Inflammatory macrophage treated with lipopolysaccharide for 4 hours (primary cell): ENCODE results near the gene AHCYL1.

ENCODE experiments used
- DNase-seq: peaks from one replicate; pipeline ENCODE4 v3.0.0-alpha.2; 2020

Gene AHCYL1

GRCh38 chr1:109977225-109977624, 7.3 kb upstream of the AHCYL1 start:
- DNase-seq = no peak

GRCh38 chr1:109977657-109978378, 6.7 kb upstream of the AHCYL1 start:
- DNase-seq = no peak

GRCh38 chr1:109978761-109979488, 5.6 kb upstream of the AHCYL1 start:
- no peak for DNase-seq

- DNase-seq = peak; percentile 71
Observed at GRCh38 chr1:109979489-109980091, 5.0 kb upstream of the AHCYL1 start.

- DNase-seq = no peak
Observed at GRCh38 chr1:109980324-109981003, 4.1 kb upstream of the AHCYL1 start.

GRCh38 chr1:109981004-109981335, 3.6 kb upstream of the AHCYL1 start:
- peak; percentile 13 for DNase-seq

- no peak for DNase-seq
Observed at GRCh38 chr1:109983380-109984189, 980 bp upstream of the AHCYL1 start.

- peak; percentile 50 for DNase-seq
Observed at GRCh38 chr1:109984190-109984455, 442 bp upstream of the AHCYL1 start.

GRCh38 chr1:109985247-109986053, 885 bp downstream of the AHCYL1 start:
- DNase-seq = peak; percentile 20

- DNase-seq = no peak
Observed at GRCh38 chr1:109986054-109986444, 1.5 kb downstream of the AHCYL1 start.

GRCh38 chr1:109988349-109988914, 3.9 kb downstream of the AHCYL1 start:
- no peak for DNase-seq

- peak; percentile 86 for DNase-seq
Observed at GRCh38 chr1:109989506-109990301, 5.1 kb downstream of the AHCYL1 start.

GRCh38 chr1:109990302-109990653, 5.7 kb downstream of the AHCYL1 start:
- peak; percentile 35 for DNase-seq

GRCh38 chr1:109991400-109991925, 6.9 kb downstream of the AHCYL1 start:
- DNase-seq = no peak

GRCh38 chr1:109993885-109994284, 9.3 kb downstream of the AHCYL1 start:
- DNase-seq = no peak

GRCh38 chr1:109994654-109995053, 10.1 kb downstream of the AHCYL1 start:
- DNase-seq = no peak

GRCh38 chr1:109995536-109995935, 11.0 kb downstream of the AHCYL1 start:
- no peak for DNase-seq

- peak; percentile 65 for DNase-seq
Observed at GRCh38 chr1:109996476-109996875, 11.9 kb downstream of the AHCYL1 start.

- no peak for DNase-seq
Observed at GRCh38 chr1:109997204-109997866, 12.8 kb downstream of the AHCYL1 start.

GRCh38 chr1:109997867-109998229, 13.3 kb downstream of the AHCYL1 start:
- no peak for DNase-seq
